H1 (cell line): ENCODE data around the gene STXBP2. TPM values are rescaled to one million over a fixed set of nuclear protein-coding genes. Genes with fewer than 3 reads are reported as not detected.

Source experiments
- BCL11A ChIP-seq, 2 experiments: IDR thresholded peaks; one replicate each; pipeline ENCODE4 v1.6.1; 2011; ENCODE audit warnings: low read depth in 2 of 2, low read length in 2 of 2, mild to moderate bottlenecking in 2 of 2
- CTBP2 ChIP-seq: IDR thresholded peaks from 2 replicates; pipeline ENCODE4 v1.7.0; 2011; ENCODE audit warnings: borderline replicate concordance, mild to moderate bottlenecking, moderate library complexity, mixed read lengths, low read length; ENCODE audit not compliant: insufficient read depth, insufficient read length
- E2F6 ChIP-seq: IDR thresholded peaks from 2 replicates; pipeline ENCODE4 v1.6.1; 2012; ENCODE audit warnings: inconsistent platforms
- GABPA ChIP-seq: IDR thresholded peaks from 2 replicates; pipeline ENCODE4 v1.6.1; 2011; ENCODE audit warnings: mild to moderate bottlenecking, low read length, moderate library complexity, borderline replicate concordance; ENCODE audit not compliant: insufficient read depth
- GTF2F1 ChIP-seq: IDR thresholded peaks from 2 replicates; pipeline ENCODE4 v1.6.1; 2012; ENCODE audit warnings: low read depth, low read length, improper control_type of control experiment, borderline replicate concordance
- JUND ChIP-seq: IDR thresholded peaks from 2 replicates; pipeline ENCODE4 v1.6.1; 2011; ENCODE audit warnings: mild to moderate bottlenecking, improper control_type of control experiment, low read length
- ZNF274 ChIP-seq: IDR thresholded peaks from 2 replicates; pipeline ENCODE4 v1.7.0; 2012; ENCODE audit warnings: low read length, borderline replicate concordance; ENCODE audit errors: extremely low read depth
- polyA plus RNA-seq, 7 experiments: library from polyadenylated mRNA; depleted of rRNA in 3 of 7; stranded (reverse) in 5 of 7; unstranded in 2 of 7; fragments of >200 nt in 5 of 7; fragments of 200-250 nt in 2 of 7; gene quantifications; 1 replicate in 5 of 7; 2 replicates in 1 of 7; 4 replicates in 1 of 7; pipeline versions ENCODE4 v1.2.1 to v1.2.3, GENCODE V29; 2011 to 2013; ENCODE audit warnings: missing spikeins in 2 of 7, mixed read lengths in 2 of 7
- total RNA-seq: library from RNA; stranded (reverse); fragmentation: NEBNext Ultra II Directional; extraction: Animal tissue kit (Norgen Biotek cat#: 25700); gene quantifications from 2 replicates; pipeline ENCODE4 v1.2.1, GENCODE V29; 2021
- TF ChIP-seq, protein P1 (sequence below): IDR thresholded peaks from 2 replicates; pipeline ENCODE4 v1.6.1; 2011; ENCODE audit warnings: low read depth, mild to moderate bottlenecking, low read length; ENCODE audit not compliant: insufficient read depth

Gene STXBP2
- total and polyA plus RNA-seq, 2 of the 8 experiments (the other 6 are each of a cell fraction or from before 2014, with no cell fraction given) = 52.9 to 53.8 TPM

GRCh38 chr19:7617735-7618134 is 19.2 kb upstream of the STXBP2 start (continued):
- TF ChIP-seq GTF2F1 (no peak), BCL11A (IDR thresholded peaks at IDR 0.05; ENCODE audit: low read depth in 2 of 2, low read length in 2 of 2) (no peak), CTBP2 (no peak), E2F6 (no peak), JUND (no peak), GABPA (no peak), ZNF274 (no peak)
- TF ChIP-seq, protein P1, sequence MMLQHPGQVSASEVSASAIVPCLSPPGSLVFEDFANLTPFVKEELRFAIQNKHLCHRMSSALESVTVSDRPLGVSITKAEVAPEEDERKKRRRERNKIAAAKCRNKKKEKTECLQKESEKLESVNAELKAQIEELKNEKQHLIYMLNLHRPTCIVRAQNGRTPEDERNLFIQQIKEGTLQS = no peak
